Hypothalamus (tissue), 51 donors: ENCODE results near the gene MYG1.
"Not testable (repeated sequence)": the region's sequence is repeated elsewhere in the genome, so short reads cannot be mapped to it uniquely, and the experiment has no call there.

Source experiments
- DNase-seq, 51 donors: peaks; one replicate each; lab custom pipeline; 2025; lab: John Stamatoyannopoulos, UW

The MYG1 gene

GRCh38 chr12:53279888-53280498 is 19.5 kb upstream of the MYG1 start:
- no peak for DNase-seq

- DNase-seq: no peak
Observed at GRCh38 chr12:53286448-53286847, 13.0 kb upstream of the MYG1 start.

- DNase-seq: peak in 31 of 51 donors; percentile 1 to 69 (median 29)
Observed at GRCh38 chr12:53287741-53288216, 11.7 kb upstream of the MYG1 start.

- no peak for DNase-seq
Observed at GRCh38 chr12:53288322-53288721, 11.2 kb upstream of the MYG1 start.

- no peak for DNase-seq
Observed at GRCh38 chr12:53289891-53290290, 9.6 kb upstream of the MYG1 start.

GRCh38 chr12:53290661-53291060 is 8.8 kb upstream of the MYG1 start:
- no peak for DNase-seq

GRCh38 chr12:53292426-53292825 is 7.1 kb upstream of the MYG1 start:
- no peak for DNase-seq

- DNase-seq: peak in 49 of 51 donors; percentile 32 to 92 (median 80)
Observed at GRCh38 chr12:53295070-53295890, 4.2 kb upstream of the MYG1 start, which contains the start of gene PFDN5. PFDN5 (plus strand) TSS chr12:53295542; CDS start chr12:53295568, 26 bp downstream.

GRCh38 chr12:53295891-53296219 is 3.6 kb upstream of the MYG1 start:
- DNase-seq: no peak

GRCh38 chr12:53297106-53297505 is 2.4 kb upstream of the MYG1 start:
- DNase-seq: not testable (repeated sequence)

- DNase-seq: no peak
Observed at GRCh38 chr12:53298164-53298563, 1.3 kb upstream of the MYG1 start.

GRCh38 chr12:53299101-53299453 is 418 bp upstream of the MYG1 start:
- no peak for DNase-seq

- peak in 2 of 51 donors; percentile 30 to 43 for DNase-seq
Observed at GRCh38 chr12:53300187-53300586, 692 bp downstream of the MYG1 start.

GRCh38 chr12:53302903-53303302 is 3.4 kb downstream of the MYG1 start:
- DNase-seq: no peak

- DNase-seq: no peak
Observed at GRCh38 chr12:53306826-53307225, 7.3 kb downstream of the MYG1 start.

GRCh38 chr12:53308276-53308675 is 8.8 kb downstream of the MYG1 start:
- no peak for DNase-seq

GRCh38 chr12:53313996-53314395 is 14.5 kb downstream of the MYG1 start:
- no peak for DNase-seq

GRCh38 chr12:53320352-53321195 is 21.1 kb downstream of the MYG1 start:
- no peak for DNase-seq

- DNase-seq: peak in 8 of 51 donors; percentile 12 to 50 (median 34)
Observed at GRCh38 chr12:53324113-53324778, 24.8 kb downstream of the MYG1 start.

- DNase-seq: peak in 50 of 51 donors; percentile 43 to 94 (median 84)
Observed at GRCh38 chr12:53324779-53325510, 25.4 kb downstream of the MYG1 start.
